Measurements from ENCODE around the gene TMEM207.

The TMEM207 gene

DNA sequence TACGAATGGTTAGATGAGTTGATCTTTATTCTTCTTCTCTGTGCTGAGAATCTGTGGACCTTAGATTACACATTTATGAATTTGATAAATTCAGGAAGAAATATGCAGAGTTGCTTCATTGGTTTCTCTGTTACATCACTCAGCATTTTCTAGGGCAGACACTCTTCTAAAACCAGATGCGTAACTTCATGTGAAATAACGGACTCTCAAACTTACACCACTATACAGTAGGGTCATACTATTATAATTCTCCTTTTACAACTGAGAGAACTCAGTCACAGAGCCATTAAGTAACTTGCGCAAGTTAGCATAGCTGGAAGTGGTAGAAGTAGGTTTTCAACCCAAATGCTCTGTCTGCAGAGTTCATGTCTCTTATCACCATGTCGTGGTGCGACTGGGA lies 5.7 kb downstream of the TMEM207 start:
- DNase-seq: no peak

DNA sequence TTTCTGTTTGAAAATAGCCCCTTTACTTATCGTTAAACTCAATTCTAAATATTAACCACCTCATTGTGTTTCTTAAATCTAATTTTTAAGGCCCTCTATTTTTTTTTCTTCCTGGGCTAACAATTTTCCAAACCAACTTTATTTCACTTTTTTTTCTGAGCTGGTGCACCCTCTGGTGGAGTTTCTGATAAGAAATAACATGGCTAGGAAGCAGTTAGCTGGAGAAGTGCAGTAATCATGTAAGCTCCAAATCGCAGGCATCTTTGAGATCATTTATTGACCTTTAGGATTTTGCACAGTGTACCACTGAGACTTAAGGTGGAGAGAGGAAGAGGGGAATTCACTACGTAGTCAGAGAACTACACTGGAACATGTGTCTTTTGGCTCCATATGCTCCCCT lies 6.4 kb downstream of the TMEM207 start:
- DNase-seq: no peak

DNA sequence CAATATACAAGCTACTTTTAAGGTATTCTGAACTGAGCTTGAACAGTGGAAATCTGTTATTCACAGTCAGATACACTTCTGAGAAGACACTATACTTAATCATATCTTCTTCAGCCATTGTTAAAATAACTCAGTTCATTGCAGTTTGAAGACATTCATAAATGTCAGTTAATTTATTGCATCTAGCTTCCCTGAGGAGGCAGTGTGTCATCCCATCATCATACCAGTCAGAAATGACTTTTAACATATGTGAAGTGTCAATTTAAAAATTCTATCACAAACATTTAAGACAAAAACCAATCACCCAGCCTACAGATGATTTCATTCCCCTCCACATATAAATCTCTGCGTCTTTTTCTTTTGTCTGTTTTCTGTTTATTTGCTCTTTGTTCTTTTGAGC lies 7.5 kb downstream of the TMEM207 start:
- DNase-seq: no peak

DNA sequence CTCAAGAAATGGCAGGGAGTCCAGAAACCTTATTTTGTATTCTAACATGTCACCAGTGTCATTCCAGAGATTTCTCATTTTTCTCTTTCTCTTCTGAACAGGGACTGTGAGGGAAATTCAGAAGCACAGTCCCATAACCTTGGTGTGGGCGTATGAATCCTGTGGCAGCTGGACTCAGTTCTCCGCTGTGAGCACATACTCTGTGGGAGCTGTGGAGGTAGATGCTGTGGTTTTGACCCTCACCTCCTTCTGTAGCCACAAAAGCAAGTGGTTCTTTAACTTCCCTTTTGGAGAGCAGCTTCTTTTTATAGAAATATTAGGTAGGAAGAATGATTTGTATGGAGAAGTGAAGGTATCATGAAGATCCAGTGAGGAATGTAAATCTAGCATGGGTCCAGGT lies 13.4 kb downstream of the TMEM207 start:
- DNase-seq: no peak

DNA sequence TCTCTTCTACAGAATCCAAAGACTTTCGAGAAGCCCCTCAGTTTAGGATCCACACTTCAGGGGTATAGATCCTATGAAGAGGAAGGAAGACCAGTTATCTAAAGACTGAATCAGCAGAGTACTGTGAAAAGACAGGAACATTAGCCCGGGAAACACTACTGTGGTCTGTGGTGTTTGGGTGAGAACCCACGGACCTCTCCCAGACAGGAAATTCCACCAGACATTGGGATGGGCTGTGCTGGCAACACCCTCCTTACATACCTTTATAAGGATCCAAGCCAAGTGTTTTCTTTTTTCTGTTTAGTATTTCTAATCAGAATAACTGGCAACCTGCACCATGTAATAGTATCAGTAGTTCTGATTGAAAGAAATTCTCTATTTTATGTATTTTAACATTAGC lies 14.1 kb downstream of the TMEM207 start:
- DNase-seq: no peak

DNA sequence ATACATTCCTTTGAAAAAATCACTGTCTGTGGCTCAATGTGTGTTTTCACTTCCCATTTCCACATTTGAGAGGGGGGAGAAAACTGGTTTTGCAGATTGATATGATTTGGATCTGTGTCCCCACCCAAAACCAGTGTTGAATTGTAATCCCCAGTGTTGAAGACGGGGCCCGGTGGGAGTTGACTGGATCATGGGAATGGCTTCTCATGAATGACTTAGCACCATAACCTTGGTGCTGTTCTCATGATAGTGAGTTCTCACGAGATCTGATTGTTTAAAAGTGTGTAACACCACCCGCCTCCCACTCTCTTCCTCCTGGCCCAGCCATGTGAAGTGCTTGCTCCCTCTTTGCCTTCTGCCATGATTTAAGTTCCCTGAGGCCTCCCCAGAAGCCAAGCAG lies 16.1 kb downstream of the TMEM207 start:
- no peak for DNase-seq

DNA sequence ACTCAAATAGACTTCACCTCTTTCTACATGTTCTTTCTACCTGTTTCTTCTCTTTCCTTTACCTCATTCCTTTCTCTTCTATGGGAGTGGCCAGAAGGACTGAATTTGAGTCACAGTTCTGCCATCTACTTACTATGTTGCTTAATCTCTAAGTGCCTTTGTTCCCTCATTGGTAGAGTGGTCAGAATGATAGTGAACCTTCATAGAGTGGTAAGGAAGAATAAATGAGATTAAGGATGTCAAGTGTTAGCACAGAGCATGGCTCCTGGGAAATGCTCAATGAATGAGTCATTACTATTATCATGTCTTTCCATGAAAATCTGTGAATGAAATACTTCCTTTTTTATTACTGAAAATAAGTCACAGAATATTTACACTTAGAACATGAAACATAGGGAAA lies 17.5 kb downstream of the TMEM207 start:
- no peak for DNase-seq

DNA sequence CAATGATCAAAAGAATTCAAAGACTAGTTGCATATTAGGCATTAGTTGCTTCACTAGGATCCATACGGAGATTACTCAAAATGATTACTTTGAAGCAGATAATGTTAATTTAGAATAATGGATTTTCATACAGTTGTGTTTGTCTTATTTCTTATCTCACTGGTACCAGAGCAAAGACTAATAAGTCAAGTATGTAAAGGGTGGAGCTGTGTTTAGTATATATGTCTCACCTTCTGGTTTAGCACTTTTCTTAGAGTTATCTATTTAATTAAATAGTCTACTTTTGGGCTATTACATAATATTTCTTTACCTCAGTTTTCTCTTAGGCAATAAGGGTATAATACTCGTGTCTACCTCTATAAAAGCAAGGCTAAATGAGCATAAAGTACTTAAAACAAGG lies 18.8 kb downstream of the TMEM207 start:
- DNase-seq: no peak

DNA sequence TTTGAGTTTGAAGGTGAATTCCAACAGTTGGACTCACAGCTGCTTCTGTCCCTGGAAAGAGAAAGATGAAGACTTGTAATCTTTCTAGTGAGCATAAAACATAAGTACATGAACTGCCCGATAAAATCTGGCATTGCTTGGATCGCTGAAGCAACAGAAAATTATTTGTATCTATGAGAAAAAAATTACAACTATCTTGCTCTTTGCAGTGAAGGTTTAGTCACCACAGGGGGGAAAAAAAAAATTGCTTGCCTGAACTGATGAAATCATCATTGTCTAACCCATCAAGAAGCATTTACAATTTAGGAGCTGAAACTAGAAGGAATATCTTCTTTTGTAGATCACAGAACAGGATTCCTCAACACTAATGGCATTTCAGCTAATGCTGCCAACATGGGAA lies 20.0 kb downstream of the TMEM207 start:
- no peak for DNase-seq

DNA sequence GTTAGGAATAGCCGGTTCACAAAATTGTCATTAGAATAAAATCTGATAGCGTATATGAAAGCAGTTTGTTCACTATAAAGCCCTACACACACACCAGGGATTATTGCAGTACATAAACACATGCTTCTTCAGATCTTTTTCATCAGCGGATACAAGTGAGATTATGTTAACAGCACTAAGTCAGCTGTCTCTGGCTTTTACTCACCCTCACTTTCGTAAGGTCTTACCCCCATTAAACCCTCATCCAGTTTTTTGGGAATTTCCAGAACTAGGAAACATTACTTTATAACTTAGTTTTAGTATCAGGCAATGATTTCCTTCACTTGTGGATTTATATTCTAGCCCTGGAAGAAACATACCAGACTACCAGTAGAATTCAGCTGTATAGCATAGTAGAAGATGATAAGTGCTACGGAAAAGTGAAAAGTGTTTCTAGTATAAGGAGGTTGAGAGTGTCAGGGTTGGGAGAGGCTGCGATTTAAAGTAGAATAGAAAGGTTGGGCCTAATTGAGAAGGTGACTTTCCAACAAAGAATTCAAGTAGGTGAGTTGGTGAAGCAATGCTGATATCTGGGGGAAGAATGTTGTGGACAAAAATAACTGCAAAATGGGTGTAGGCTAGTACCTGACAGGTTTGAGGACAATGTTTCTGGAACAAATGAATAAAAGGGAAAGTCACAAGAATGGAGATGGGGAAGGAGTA lies 22.7 kb downstream of the TMEM207 start:
- no peak for DNase-seq

DNA sequence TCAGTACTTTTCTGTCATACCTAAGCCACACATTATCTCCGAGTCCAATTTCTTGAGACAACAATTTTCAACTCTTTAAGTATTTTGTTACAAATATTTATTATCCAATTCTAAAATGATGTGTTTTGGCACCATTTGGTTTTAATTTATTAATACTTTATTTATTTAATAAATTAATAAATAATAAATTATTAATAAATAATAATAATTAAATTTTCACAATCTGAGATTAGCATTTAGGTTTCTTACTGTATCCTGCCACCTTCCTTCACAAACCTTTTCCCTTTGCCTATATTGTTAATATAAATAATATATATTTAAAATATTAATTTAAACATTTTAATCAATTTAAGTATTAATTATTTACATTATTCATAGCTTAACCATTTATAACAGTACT lies 23.9 kb downstream of the TMEM207 start:
- DNase-seq: no peak

DNA sequence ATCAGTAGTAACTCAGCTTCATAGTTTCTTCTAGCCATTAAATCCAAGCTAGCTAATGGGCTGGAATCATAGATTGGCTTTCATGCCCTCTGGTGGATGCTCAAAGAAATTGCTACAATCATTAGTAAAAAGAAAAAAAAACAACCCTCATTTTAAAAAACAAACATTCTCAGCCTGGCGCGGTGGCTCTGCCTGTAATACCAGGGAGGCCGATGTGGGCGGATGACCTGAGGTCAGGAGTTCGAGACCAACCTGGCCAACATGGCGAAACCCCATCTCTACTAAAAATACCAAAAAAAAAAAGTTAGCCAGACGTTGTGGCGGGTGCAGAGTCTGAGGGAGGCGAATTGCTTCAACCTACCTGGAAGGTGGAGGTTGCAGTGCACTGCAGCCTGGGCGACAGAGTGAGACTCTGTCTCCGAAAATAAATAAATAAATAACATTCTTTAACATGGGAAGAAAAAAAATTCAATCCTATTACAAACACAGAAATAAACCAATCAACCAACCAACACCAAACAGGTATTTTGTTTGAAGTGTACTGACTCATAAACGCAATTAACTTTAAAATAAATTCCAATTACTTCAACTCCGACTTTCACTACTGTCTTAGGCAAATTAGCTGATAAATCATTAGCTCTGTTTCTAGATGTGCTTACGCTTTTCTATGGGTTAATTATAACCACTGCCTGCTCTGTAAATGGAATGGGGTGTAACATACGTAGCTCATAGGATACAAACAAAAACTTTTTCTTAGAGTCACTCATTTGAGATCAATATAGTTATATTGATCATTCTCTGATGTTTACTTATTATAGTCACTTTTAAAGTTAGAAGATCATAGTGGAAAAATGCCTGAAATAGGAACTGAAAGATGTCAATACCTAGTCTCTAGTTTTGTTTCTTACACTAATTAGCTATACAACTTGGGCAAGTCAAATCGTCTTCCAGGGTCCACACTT lies 24.9 kb downstream of the TMEM207 start:
- DNase-seq: no peak

DNA sequence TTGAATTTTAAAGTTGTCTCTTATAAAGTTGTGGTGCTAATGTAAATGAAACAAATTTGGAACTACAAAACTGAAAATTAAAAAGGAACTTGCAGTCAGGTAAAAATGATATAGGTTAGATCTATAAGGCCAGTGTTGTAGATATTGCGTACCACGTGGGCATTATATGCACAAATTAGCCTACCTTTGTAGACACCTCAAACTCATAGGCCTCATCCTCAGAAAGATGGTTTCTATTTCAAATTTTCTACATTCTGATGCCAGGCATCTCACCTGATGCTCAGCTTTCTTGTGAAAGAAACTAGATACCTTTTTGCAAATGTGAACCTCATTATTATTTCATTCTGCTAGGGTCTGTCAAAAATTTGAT lies 25.6 kb downstream of the TMEM207 start:
- no peak for DNase-seq

DNA sequence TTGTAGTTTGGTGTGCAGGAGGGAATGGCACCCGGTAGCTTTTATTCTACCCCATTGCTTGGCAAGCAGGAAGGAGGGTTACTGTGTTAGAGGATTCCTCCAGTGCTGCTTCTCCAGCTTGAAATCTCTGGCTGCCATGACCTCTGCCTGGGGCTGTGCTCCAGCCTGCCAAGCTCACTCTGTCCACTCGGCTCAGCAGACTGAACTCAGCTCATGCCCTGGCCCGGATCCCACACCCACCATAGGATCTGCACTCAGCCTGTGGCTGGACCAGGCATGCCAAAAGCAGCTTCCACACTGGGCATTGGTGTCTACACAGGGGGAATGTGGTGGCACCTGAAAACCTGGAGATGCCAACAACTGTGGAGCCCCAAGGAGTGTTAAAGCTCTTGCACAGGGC lies 35.4 kb downstream of the TMEM207 start:
- no peak for DNase-seq

DNA sequence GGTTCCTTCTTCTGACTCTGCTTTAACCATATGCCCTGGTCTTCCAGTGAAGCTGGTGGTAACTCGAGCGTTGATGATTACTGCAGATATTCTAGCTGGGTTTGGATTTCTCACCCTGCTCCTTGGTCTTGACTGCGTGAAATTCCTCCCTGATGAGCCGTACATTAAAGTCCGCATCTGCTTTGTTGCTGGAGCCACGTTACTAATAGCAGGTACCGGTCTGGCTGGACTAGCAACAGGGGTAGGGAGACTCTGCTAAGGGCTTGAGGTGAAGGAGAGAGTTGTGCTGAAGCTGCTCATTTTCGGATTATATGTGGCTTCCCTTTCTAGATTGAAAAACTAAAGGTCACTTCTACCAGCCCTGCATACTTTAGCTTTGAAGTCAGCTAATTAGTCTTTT lies 45.0 kb downstream of the TMEM207 start:
- DNase-seq: no peak

DNA sequence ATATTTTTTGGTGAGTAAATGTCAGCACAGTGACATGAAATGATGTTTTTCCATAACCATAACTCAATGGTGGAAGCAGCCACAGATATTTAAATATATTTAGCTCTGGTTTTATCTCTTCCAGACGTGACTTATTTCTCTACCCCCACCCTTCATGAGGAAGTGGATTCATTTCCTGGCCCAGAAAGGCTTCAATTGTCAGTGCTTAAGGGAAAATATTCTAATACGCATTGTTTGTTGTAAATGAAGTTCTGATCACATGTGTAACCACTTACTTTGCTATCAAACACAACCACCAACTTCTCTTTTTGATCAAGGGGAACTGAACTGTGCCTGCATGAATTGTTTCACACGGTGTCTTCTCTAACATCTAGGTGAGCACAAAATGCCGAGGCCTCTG lies 47.7 kb downstream of the TMEM207 start:
- no peak for DNase-seq

DNA sequence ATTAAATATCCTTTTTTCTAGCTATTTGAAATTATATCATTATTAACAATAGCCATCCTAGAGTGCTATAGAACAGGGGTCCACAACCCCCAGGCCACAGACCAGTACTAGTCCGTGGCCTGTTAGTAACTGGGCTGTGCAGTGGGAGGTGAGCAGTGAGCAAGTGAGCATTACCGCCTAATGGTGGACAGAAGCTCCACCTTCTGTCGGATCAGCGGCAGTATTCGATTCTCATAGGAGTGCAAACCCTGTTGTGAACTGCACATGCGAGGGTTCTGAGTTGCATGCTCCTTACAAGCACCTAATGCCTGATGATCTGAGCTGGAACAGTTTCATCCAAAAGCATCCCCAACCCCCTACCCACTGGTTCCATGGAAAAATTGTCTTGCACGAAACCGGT lies 50.0 kb downstream of the TMEM207 start:
- DNase-seq: no peak

DNA sequence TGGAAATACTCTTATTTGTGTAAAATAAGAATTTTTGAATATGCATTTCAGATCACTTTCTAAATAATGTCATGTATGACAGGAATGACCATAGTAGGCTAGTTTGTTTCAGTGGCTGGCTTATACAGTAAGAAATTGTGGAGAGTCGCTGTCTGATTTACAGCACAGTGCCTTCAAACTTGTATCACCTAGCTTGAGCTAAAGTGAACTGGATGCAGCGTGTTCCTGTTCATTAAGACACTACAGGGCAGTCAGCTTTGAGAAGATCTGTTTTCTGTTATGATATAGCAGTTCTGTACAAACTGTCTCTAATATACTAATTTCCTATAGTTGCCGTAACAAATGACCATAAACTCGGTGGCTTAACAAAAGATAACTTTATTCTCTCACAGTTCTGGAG lies 51.8 kb downstream of the TMEM207 start:
- no peak for DNase-seq

DNA sequence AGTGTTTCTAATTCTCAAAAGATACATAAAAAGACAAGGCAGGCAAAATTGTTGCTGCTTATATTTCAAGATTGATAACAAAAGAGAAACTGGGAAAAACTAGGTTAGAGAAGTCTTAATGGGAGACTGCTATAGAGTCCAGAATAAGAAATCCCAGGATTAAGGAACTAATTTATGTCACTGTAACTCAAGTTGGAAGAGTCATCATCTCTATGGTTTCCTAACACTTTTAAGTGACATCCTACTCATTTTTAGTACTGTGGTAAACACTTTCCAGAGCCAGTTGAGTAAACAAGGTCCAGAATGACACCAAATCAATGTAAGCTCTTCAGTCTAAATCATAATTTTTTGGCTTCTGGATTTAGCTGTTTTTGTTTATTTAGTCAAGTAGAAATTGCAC lies 53.7 kb downstream of the TMEM207 start:
- DNase-seq: no peak

DNA sequence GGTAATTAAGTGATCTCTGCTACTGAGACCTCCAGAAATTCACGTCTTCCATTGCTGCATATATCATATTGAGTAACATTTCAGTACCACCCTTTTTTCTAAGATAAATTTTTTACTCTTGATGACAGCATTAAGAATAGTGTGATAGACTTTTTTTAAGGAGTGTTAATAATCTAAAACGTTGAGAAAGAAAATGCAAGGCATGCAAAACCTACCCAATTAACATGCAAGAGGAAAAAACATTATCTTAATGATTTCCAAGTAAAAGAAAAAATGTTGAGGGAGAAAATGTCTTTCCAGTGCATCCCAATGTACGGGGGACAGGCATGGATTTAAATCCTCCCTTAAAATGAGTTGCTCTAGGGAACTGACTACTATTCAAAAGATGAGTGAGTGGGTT lies 61.0 kb downstream of the TMEM207 start:
- no peak for DNase-seq

DNA sequence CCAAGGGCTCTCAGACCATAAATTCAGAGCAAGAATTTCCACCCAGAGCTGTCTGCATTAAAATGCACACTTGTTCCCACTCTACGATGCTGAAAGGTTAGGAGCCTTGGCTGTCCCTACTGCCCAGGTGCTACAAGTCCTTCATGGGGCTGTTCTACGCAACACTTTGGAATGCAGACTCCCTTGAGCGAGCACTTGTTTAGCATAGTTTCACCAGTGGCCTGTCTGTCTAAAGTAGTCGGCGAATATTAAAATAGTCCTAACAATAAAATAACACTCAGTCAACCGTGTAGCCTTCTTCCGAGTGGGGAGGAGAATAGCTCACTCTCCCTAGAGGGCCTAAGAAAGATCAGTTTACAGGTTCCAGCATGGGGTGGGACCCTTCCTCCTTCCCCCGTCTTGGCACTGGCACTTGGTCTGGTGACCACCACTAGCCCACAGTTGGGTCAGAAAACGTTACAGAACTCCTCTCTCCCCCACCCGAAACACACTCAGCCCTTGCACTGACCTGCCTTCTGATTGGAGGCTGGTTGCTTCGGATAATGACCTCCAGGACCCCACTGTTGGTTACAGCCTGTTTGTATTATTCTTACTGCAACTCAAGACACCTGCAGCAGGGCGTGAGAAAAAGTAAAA lies 62.0 kb downstream of the TMEM207 start, which contains the start of gene CLDN16:
CLDN16 (plus strand) TSS at position 586 of the 636 bp plus-strand sequence. CDS start 167 bp downstream, outside the sequence.
- no peak for DNase-seq

DNA sequence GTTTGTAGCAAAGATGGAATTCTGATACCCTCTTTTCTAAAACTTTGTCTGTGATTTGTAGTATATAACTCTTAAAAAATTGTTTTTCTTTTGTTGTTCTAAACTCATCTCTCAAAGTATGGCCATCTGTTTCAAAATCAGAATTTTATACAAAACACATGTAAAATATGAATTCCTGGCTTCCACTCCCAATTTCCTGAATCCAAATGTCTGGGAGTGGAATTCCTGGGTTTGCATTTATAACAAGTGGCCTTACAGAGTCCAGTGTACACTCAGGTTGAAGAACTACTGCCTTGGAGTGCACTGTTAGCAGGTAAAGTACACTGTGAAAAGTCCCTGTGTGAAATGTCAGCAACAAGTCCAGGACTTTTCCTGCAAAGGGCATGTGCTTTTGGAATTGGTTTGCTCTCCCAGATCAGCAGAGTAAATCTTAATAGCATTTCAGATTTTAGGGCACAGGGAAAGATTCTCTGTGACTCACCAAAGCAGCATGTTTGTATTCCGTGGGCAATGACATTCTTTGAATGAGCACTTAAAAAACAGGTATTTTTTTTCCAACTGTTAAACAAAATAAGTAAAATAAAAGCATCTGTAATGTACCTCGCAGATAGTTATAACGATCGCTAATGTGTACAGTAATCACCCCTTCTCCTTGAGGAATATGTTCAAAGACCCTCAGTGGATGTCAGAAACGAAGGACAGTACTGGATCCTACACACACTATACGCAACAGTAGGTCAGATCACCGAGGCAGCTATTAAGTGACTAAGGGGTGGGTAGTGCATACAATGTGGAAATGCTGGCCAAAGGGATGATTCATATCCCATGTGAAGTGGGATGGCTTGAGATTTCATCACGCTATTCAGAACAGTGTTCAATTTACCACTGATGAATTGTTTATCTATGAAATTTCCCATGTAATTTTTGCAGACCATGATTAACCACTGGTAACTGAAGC lies 63.7 kb downstream of the TMEM207 start:
- DNase-seq: no peak

DNA sequence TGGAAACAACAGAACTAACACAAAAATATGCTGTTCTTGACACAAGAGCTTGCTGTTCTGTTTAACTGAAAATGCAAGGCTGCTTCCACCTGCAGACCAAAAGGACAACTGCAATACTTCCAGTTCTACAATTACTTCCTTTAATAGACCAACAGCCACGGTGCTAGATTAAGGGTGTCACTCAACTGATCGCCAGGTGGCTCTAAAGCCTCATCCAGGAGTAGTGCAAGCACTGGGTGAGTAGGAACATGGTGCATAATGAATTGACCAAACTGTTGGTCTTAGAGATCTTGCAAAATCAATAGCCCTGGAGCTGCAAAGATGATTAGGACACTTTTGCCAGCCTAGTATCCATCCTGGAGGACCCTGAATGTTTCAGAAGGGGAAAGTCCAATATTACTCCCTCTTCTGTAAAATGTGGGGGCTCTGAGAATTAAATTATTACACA lies 65.4 kb downstream of the TMEM207 start:
- no peak for DNase-seq

All from right forelimb (tissue), 1 donor.